ENCODE results near the gene COA8. TPM values are rescaled to one million over a fixed set of nuclear protein-coding genes. Genes with fewer than 3 reads are reported as not detected.

COA8 gene
- total and polyA plus RNA-seq, 2 of the 13 experiments (the other 11 are each of a cell fraction or from before 2014, with no cell fraction given): 10.9 to 25.1 TPM

DNA sequence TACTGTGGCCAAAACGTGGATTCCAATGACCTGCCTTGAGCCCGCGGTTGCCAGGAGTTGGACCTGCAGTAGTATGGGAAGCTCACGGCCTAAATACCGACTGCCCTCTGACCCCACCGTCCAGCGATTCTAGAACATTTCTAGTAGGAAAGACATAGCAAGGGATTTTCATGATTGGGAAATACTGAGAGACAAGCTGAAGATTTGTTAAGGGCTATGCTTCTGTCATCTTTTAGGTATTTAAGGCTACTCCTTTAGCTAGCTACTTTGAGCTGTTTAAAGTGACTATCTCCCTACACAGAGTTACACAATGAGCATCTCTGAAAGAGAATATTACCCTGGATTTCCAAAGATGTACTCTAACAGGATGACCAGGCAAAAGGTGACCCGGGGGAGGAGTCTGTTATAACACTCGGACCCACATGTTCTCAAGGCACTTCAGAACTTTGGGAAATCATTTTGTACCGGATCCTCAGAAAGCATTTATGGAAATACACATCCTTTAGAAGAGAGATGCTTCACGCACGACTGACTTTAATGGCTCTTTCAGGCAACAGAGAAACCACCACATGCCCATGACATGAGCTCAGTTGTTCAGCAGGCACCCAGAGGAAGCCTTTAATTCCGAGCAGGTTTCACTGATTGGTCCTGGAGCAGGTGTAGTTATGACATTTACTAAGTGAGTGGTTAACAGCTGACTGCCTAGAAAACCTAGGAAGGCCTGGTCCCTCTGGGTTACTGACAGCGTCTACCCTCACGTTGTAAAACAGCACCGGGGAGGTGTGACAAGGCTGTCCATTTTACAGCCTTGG is 4.5 kb upstream of the COA8 start:
- no peak overlapping the region for H3K27ac ChIP-seq (ENCODE audit: extremely low read length, insufficient read depth, low read length)
- ATAC-seq (no peak), FAIRE-seq (no peak), DNase-seq (ENCODE audit: low spot score) (no peak)
- in situ Hi-C loops (cut with HindIII; ENCODE audit: extremely low pct_ligation_motif_present, low pct_unique_long_range_greater_than_20kb): no loop called here
- CTCF ChIA-PET (ENCODE audit: low intra/inter-chr PET ratio, low total read pairs): no interaction called here
- no peak overlapping the region for H3K4me2 ChIP-seq (ENCODE audit: low read depth, low read length)
- H3K4me3 ChIP-seq (replicated peaks in 1 of 3; ENCODE audit: insufficient read depth in 1 of 3, low read depth in 2 of 3, low read length in 3 of 3): no peak overlapping the region
- intact Hi-C loops (cut with micrococcal nuclease; ENCODE audit: unreplicated experiment): no loop called here
- H4K20me1 ChIP-seq (ENCODE audit: insufficient read depth, low read length): peaks cover 14% of the 10 kb centered on the region; the same call in 1 of the 2 replicates
- POLR2A ChIA-PET: interaction anchor here (0.9 kb wide), 1 partner anchor 30 kb away, joined by 5 read pairs; the partner anchor contains the start of gene TRMT61A
- peaks cover 36% of the 10 kb centered on the region for H3K4me1 ChIP-seq (ENCODE audit: insufficient read depth, low read length)
- peaks cover 54% of the 10 kb centered on the region for H3K79me2 ChIP-seq (ENCODE audit: insufficient read depth, low read length)
- peaks cover 6 to 26% of the 10 kb centered on the region in 2 experiments; a peak in 3 of 5 replicates for H3K36me3 ChIP-seq (replicated peaks in 1 of 2; ENCODE audit: control insufficient read depth in 1 of 2, insufficient read depth in 2 of 2, low read length in 2 of 2)
- WGBS (ENCODE audit: low lambda C conversion rate): 95% methylated on average over 16 of the region's 16 CpGs
- no peak for TF ChIP-seq FOXP1 (IDR thresholded peaks at IDR 0.05)
- TF ChIP-seq FOXP1 (CRISPR knock-in tag; IDR thresholded peaks at IDR 0.05): no peak
- TF ChIP-seq, protein P1, sequence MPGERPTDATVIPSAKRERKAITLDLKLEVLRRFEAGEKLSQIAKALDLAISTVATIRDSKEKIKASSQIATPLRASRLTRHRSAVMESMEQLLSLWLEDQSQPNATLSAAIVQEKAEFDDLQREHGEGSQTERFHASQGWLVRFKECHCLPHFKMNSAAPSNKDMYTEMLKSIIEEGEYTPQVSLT (CRISPR knock-in tag; IDR thresholded peaks at IDR 0.05; ENCODE audit: borderline replicate concordance, low read depth): no peak
- 0 out of 2 replicates have a peak, but pooled peaks have one; percentile 24 for TF ChIP-seq RBFOX2 (IDR thresholded peaks at IDR 0.05; ENCODE audit: low read depth, low read length)
- TF ChIP-seq ATF7 (IDR thresholded peaks at IDR 0.05): no peak
- TF ChIP-seq ATF7 (CRISPR knock-in tag; IDR thresholded peaks at IDR 0.05): no peak
- no peak overlapping the region for H2AFZ ChIP-seq (ENCODE audit: low read length)
- H3K27me3 ChIP-seq (ENCODE audit: control insufficient read depth in 1 of 2, insufficient read depth in 2 of 2, low read length in 2 of 2): peaks cover 0 to under 1% of the 10 kb centered on the region in 2 experiments; a peak in 1 of 5 replicates
- BruUV-seq (replicated peaks): no TSS peak
- no peaks in the 10 kb centered on the region for H3K9me3 ChIP-seq (ENCODE audit: low read length)
- H3K9ac ChIP-seq (ENCODE audit: insufficient read depth, low read depth, low read length): no peak overlapping the region

DNA sequence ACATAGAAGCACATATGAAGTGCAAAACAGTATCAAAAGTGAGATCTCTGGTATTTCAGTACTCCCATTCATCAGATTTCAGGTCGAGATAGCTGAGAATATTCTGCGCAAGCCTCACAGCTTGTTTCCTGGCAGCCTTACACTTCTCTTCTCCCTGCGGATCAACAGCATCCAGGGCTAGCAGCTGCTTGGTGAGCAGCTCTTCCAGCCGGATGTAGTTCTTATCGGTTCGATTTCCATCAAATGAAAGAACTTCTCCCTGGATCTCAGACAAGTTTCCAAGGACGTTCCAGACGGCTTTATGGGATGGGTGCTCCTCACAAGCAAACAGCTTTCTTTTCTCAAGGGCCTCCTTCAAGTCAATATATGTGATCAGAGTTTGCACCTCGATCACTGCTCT is 3.0 kb upstream of the COA8 start:
- TSS peak; percentile 42 for BruUV-seq (replicated peaks)
- 91% methylated on average over 9 of the region's 9 CpGs for WGBS (ENCODE audit: low lambda C conversion rate)
- Histone ChIP-seq H3K27me3 (ENCODE audit: control insufficient read depth in 1 of 2, insufficient read depth in 2 of 2, low read length in 2 of 2) (peaks cover 0 to 3% of the 10 kb centered on the region in 2 experiments; a peak in 1 of 5 replicates), H2AFZ (ENCODE audit: low read length) (no peak overlapping the region), H3K9me3 (ENCODE audit: low read length) (no peaks in the 10 kb centered on the region), H3K4me1 (ENCODE audit: insufficient read depth, low read length) (peaks cover 44% of the 10 kb centered on the region), H3K79me2 (ENCODE audit: insufficient read depth, low read length) (peaks cover 66% of the 10 kb centered on the region), H4K20me1 (ENCODE audit: insufficient read depth, low read length) (peaks cover 14% of the 10 kb centered on the region; the same call in 1 of the 2 replicates), H3K4me2 (ENCODE audit: low read depth, low read length) (no peak overlapping the region), H3K4me3 (replicated peaks in 1 of 3; ENCODE audit: insufficient read depth in 1 of 3, low read depth in 2 of 3, low read length in 3 of 3) (no peak overlapping the region), H3K36me3 (replicated peaks in 1 of 2; ENCODE audit: control insufficient read depth in 1 of 2, insufficient read depth in 2 of 2, low read length in 2 of 2) (peaks cover 6 to 26% of the 10 kb centered on the region in 2 experiments; a peak in 3 of 5 replicates), H3K27ac (ENCODE audit: extremely low read length, insufficient read depth, low read length) (no peak overlapping the region), H3K9ac (ENCODE audit: insufficient read depth, low read depth, low read length) (no peak overlapping the region)
- POLR2A ChIA-PET: interaction anchor here (1.3 kb wide), 1 partner anchor 10 kb away, joined by 3 read pairs; no protein-coding TSS in a partner anchor
- no peak for TF ChIP-seq TSC22D2 (CRISPR knock-in tag; IDR thresholded peaks at IDR 0.05; ENCODE audit: borderline replicate concordance)
- TF ChIP-seq RARG (CRISPR knock-in tag; IDR thresholded peaks at IDR 0.05; ENCODE audit: low read depth): no peak
- no peak for TF ChIP-seq CBX1 (IDR thresholded peaks at IDR 0.05; ENCODE audit: low read depth)
- TF ChIP-seq, protein P2, sequence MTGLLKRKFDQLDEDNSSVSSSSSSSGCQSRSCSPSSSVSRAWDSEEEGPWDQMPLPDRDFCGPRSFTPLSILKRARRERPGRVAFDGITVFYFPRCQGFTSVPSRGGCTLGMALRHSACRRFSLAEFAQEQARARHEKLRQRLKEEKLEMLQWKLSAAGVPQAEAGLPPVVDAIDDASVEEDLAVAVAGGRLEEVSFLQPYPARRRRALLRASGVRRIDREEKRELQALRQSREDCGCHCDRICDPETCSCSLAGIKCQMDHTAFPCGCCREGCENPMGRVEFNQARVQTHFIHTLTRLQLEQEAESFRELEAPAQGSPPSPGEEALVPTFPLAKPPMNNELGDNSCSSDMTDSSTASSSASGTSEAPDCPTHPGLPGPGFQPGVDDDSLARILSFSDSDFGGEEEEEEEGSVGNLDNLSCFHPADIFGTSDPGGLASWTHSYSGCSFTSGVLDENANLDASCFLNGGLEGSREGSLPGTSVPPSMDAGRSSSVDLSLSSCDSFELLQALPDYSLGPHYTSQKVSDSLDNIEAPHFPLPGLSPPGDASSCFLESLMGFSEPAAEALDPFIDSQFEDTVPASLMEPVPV (CRISPR knock-in tag; IDR thresholded peaks at IDR 0.05): no peak
- TF ChIP-seq SMARCE1 (IDR thresholded peaks at IDR 0.05; ENCODE audit: borderline replicate concordance): no peak
- no peak for TF ChIP-seq KDM5A (IDR thresholded peaks at IDR 0.05; ENCODE audit: borderline replicate concordance, low read length)
- FAIRE-seq (no peak), DNase-seq (ENCODE audit: low spot score) (no peak), ATAC-seq (no peak)
- intact Hi-C loops (cut with micrococcal nuclease; ENCODE audit: unreplicated experiment): no loop called here
- in situ Hi-C loops (cut with HindIII; ENCODE audit: extremely low pct_ligation_motif_present, low pct_unique_long_range_greater_than_20kb): no loop called here
- CTCF ChIA-PET (ENCODE audit: low intra/inter-chr PET ratio, low total read pairs): no interaction called here

Data from HepG2 (cell line).